Urothelium cell line (cell line): ENCODE measurements around the gene DTYMK.

Source experiments
- DNase-seq: peaks from one replicate; pipeline ENCODE4 v3.0.0; 2011; ENCODE audit warnings: low spot score, mixed read lengths
- FAIRE-seq: peaks from 2 replicates; lab custom pipeline; 2011; peaks lifted over from hg19 to GRCh38; lab: Jason Lieb, UNC

The DTYMK gene

GRCh38 chr2:241627675-241628074, 58.9 kb downstream of the DTYMK start:
- no peak for FAIRE-seq
- DNase-seq = no peak
